T-helper 1 cell treated with Interleukin-12 subunit alpha and Interleukin-12 subunit beta and Interleukin-4 antibody, amounts not matched to agents 30 μg/mL and 1 μg/mL, for 36 hours (primary cell): ENCODE data around the gene ZBTB12.
A peak's percentile ranks its signal among the peaks of the same experiment; 100 is the strongest.
"Not testable (repeated sequence)": the region's sequence is repeated elsewhere in the genome, so short reads cannot be mapped to it uniquely, and the experiment has no call there.

ENCODE experiments used
- H3K27ac Mint-ChIP-seq: one replicate; pipeline ENCODE4 v1.8.0; 2021; ENCODE audit warnings: mild to moderate bottlenecking, mixed read lengths
- H3K27me3 Mint-ChIP-seq: one replicate; pipeline ENCODE4 v1.8.0; 2021; ENCODE audit warnings: low read depth, mixed read lengths
- H3K36me3 Mint-ChIP-seq: one replicate; pipeline ENCODE4 v1.8.0; 2021; ENCODE audit warnings: low read depth, mixed read lengths
- H3K4me1 Mint-ChIP-seq: one replicate; pipeline ENCODE4 v1.8.0; 2021; ENCODE audit warnings: low read depth, mixed read lengths
- H3K4me3 Mint-ChIP-seq: one replicate; pipeline ENCODE4 v1.8.0; 2021; ENCODE audit warnings: mild to moderate bottlenecking, moderate library complexity, mixed read lengths
- H3K9me3 Mint-ChIP-seq: one replicate; pipeline ENCODE4 v1.8.0; 2021; ENCODE audit warnings: mixed read lengths

The ZBTB12 gene

GRCh38 chr6:31862344-31863235 is 39.3 kb downstream of the ZBTB12 start, which contains the start of gene NEU1:
Gene NEU1 (minus strand): TSS chr6:31862821. CDS start chr6:31862776, 45 bp downstream.
- H3K36me3 Mint-ChIP-seq = peaks cover 14% of the 10 kb centered on the region
- H3K27me3 Mint-ChIP-seq = no peaks in the 10 kb centered on the region

GRCh38 chr6:31861919-31862343 is 40.0 kb downstream of the ZBTB12 start:
- H3K36me3 Mint-ChIP-seq = peaks cover 18% of the 10 kb centered on the region
- H3K27me3 Mint-ChIP-seq = no peaks in the 10 kb centered on the region
- H3K4me3 Mint-ChIP-seq = peak overlapping the region; percentile 98
- peak overlapping the region; percentile 91 for H3K27ac Mint-ChIP-seq
- no peaks in the 10 kb centered on the region for H3K9me3 Mint-ChIP-seq
- peaks cover 20% of the 10 kb centered on the region for H3K4me1 Mint-ChIP-seq

More at GRCh38 chr6:31862344-31863235, 39.3 kb downstream of the ZBTB12 start, which contains the start of gene NEU1:
- H3K4me3 Mint-ChIP-seq = peak within 1 kb of the TSS; percentile 98
- H3K27ac Mint-ChIP-seq = peak within 1 kb of the TSS; percentile 91
- H3K4me1 Mint-ChIP-seq = peaks cover 20% of the 10 kb centered on the region
- H3K9me3 Mint-ChIP-seq = no peaks in the 10 kb centered on the region

GRCh38 chr6:31861150-31861549 is 40.7 kb downstream of the ZBTB12 start:
- H3K27ac Mint-ChIP-seq = peak overlapping the region; percentile 91
- H3K4me1 Mint-ChIP-seq = peaks cover 20% of the 10 kb centered on the region
- H3K9me3 Mint-ChIP-seq = no peaks in the 10 kb centered on the region
- H3K4me3 Mint-ChIP-seq = peak overlapping the region; percentile 98
- H3K27me3 Mint-ChIP-seq = no peaks in the 10 kb centered on the region
- peaks cover 20% of the 10 kb centered on the region for H3K36me3 Mint-ChIP-seq

- Mint-ChIP-seq H3K27me3 (no peaks in the 10 kb centered on the region), H3K27ac (no peak overlapping the region), H3K4me1 (peaks cover 20% of the 10 kb centered on the region), H3K36me3 (peaks cover 20% of the 10 kb centered on the region), H3K4me3 (no peak overlapping the region), H3K9me3 (no peaks in the 10 kb centered on the region)
These were observed 41.5 kb downstream of the ZBTB12 start for GRCh38 chr6:31860349-31860748.

GRCh38 chr6:31859923-31860322 is 42.0 kb downstream of the ZBTB12 start:
- no peak overlapping the region for H3K4me3 Mint-ChIP-seq
- peaks cover 20% of the 10 kb centered on the region for H3K4me1 Mint-ChIP-seq
- no peak overlapping the region for H3K27ac Mint-ChIP-seq
- peaks cover 20% of the 10 kb centered on the region for H3K36me3 Mint-ChIP-seq
- H3K27me3 Mint-ChIP-seq = no peaks in the 10 kb centered on the region
- H3K9me3 Mint-ChIP-seq = no peaks in the 10 kb centered on the region

GRCh38 chr6:31858707-31859106 is 43.2 kb downstream of the ZBTB12 start:
- Mint-ChIP-seq H3K4me3 (no peak overlapping the region), H3K4me1 (peaks cover 16% of the 10 kb centered on the region), H3K27ac (no peak overlapping the region), H3K27me3 (no peaks in the 10 kb centered on the region), H3K9me3 (no peaks in the 10 kb centered on the region), H3K36me3 (peaks cover 20% of the 10 kb centered on the region)

- peaks cover 18% of the 10 kb centered on the region for H3K36me3 Mint-ChIP-seq
- not testable (repeated sequence) for H3K27ac Mint-ChIP-seq, H3K4me3 Mint-ChIP-seq, H3K27me3 Mint-ChIP-seq, H3K9me3 Mint-ChIP-seq
- peaks cover 12% of the 10 kb centered on the region for H3K4me1 Mint-ChIP-seq
These were observed 44.1 kb downstream of the ZBTB12 start for GRCh38 chr6:31857774-31858173.

- H3K4me1 Mint-ChIP-seq, H3K27ac Mint-ChIP-seq, H3K27me3 Mint-ChIP-seq, H3K9me3 Mint-ChIP-seq, H3K36me3 Mint-ChIP-seq, H3K4me3 Mint-ChIP-seq: not testable (repeated sequence)
These were observed 49.7 kb downstream of the ZBTB12 start for GRCh38 chr6:31851980-31852718.

- Mint-ChIP-seq H3K4me3 (no peak overlapping the region), H3K27ac (no peak overlapping the region), H3K9me3 (no peaks in the 10 kb centered on the region), H3K36me3 (no peaks in the 10 kb centered on the region), H3K4me1 (no peaks in the 10 kb centered on the region), H3K27me3 (no peaks in the 10 kb centered on the region)
These were observed 50.4 kb downstream of the ZBTB12 start for GRCh38 chr6:31851485-31851832.

- no peaks in the 10 kb centered on the region for H3K9me3 Mint-ChIP-seq
- no peaks in the 10 kb centered on the region for H3K36me3 Mint-ChIP-seq
- no peak overlapping the region for H3K4me3 Mint-ChIP-seq
- no peak overlapping the region for H3K27ac Mint-ChIP-seq
- H3K4me1 Mint-ChIP-seq = no peaks in the 10 kb centered on the region
- H3K27me3 Mint-ChIP-seq = no peaks in the 10 kb centered on the region
These were observed 51.0 kb downstream of the ZBTB12 start for GRCh38 chr6:31850765-31851484.
